DMS53 treated with DMSO at 0.1 percent for 48 hours (cell line): Measurements from ENCODE around the gene AKAP8L.

Experiments used
- DNase-seq: peaks from one replicate; lab custom pipeline; 2025; ENCODE audit not compliant: unreplicated experiment; lab: John Stamatoyannopoulos, UW

AKAP8L gene, protein sequence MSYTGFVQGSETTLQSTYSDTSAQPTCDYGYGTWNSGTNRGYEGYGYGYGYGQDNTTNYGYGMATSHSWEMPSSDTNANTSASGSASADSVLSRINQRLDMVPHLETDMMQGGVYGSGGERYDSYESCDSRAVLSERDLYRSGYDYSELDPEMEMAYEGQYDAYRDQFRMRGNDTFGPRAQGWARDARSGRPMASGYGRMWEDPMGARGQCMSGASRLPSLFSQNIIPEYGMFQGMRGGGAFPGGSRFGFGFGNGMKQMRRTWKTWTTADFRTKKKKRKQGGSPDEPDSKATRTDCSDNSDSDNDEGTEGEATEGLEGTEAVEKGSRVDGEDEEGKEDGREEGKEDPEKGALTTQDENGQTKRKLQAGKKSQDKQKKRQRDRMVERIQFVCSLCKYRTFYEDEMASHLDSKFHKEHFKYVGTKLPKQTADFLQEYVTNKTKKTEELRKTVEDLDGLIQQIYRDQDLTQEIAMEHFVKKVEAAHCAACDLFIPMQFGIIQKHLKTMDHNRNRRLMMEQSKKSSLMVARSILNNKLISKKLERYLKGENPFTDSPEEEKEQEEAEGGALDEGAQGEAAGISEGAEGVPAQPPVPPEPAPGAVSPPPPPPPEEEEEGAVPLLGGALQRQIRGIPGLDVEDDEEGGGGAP

DNA sequence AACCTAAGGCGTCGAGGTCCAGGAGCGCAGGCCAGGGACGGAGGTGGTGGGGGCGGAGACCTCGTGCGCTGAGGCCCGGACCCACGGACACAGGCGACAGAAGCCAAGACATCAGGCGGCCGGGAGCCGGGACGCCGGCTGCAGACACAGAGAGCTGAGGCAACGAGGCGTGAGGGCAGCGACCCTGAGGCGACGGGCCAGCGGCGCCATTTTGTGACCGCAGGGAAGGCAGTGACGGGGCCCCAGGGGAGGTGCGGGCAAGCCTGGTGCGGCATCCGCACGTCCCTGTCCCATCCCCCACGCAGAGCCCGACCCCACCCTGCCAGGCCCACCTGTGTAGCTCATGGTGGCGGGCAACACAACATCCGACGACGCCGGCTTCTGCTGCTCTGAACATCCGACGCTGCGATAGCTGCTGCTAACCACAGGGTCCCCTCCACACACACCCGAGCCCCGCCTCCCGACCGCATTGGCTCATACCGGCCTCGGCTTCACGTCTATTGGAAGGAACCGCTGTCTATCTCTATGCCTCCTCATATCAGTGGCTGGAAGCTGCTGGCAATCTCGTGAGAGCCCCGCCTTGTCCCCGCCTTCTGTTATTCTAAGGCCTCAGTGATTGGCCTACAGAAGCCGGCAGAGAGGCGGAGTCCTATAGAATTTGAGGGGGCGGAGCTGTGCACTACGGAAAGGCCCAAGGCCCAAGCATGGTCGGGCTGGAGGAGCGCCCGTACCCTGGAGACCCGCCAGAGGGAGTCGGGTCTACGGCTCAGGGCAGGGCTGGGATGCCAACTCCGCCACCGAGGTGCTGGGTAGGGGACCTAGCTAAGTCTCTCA, at the start of gene AKAP8L:
Gene AKAP8L, minus strand, starts transcription at position 410 of the 834 bp plus-strand sequence. Its CDS starts 65 bp downstream, at position 345.
- peak; percentile 94 for DNase-seq

- no peak for DNase-seq
Measured at GRCh38 chr19:15467734-15468214, 49.0 kb upstream of the AKAP8L start.

GRCh38 chr19:15466851-15467733, 48.3 kb upstream of the AKAP8L start:
- no peak for DNase-seq

GRCh38 chr19:15464394-15465385, 45.9 kb upstream of the AKAP8L start, which contains the start of gene RASAL3:
Gene RASAL3 (minus strand): TSS chr19:15464544. CDS start chr19:15464358, 186 bp downstream.
- no peak for DNase-seq

DNA sequence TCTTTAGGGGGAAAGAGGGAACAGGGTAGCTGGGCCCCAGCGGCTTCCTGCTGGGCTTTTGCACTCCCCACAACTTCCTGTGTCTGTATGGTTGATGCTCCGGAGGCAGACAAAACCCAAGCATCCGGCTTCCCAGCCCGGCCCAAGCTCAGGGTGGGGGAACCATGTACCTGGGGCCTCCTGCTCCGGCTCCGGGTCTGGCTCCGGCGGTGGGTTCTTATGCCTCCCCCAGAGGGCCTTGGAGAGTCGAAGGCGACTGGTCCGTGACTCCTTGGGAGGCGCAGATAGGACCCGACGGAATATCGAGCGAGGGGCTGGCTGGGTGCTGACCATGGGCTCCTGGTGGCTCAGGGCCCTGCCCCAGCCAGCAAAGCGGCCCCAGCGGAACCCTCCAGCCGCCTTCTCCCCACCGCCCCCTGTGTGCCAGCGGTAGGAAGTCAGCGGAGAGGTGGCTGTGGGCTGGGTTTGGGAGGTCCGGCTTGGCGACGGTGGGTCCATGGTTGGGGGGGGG, 45.1 kb upstream of the AKAP8L start:
- no peak for DNase-seq

- no peak for DNase-seq
Measured at GRCh38 chr19:15461694-15462093, 42.9 kb upstream of the AKAP8L start.

GRCh38 chr19:15457701-15458484, 39.1 kb upstream of the AKAP8L start:
- no peak for DNase-seq

GRCh38 chr19:15456871-15457700, 38.3 kb upstream of the AKAP8L start:
- no peak for DNase-seq

DNA sequence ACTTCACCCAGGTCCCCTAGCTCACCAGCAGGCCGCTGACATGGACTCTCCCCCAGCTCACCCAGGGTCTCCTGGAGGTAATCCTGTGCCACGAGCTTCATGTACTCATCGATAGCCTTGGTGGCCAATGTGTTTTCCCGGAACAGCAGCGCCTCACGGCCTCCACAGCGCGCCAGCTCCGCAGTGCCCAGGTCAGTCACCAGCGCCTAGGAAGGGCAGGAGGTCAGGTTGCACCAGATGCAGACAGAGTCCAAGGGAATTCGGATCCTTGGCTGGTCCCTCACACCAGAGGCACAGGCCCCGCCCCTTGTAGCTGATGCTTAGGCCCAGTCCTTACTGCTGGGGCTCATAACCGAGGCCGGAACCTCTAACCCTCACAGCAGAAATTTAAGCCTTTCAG, 37.7 kb upstream of the AKAP8L start:
- DNase-seq, result no peak

DNA sequence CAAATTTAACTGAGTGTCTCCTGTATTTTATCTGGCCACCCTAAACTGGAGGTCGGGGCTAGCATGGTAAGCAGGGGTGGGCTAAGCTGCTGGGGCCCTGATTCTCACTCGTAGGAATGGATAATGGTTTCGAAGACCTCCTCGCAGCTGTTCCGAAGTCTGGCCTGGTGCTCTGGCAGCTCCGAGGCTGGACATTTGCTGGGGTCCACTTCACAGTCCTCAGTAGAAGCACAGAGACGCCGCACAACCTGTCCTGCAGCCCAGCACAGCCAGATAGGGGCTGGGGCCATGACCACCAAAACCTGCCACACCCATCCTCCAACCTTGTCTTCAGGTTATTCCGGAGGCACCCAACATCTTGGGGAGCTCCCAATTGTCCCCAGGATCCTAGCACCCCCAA, 37.2 kb upstream of the AKAP8L start:
- no peak for DNase-seq

DNA sequence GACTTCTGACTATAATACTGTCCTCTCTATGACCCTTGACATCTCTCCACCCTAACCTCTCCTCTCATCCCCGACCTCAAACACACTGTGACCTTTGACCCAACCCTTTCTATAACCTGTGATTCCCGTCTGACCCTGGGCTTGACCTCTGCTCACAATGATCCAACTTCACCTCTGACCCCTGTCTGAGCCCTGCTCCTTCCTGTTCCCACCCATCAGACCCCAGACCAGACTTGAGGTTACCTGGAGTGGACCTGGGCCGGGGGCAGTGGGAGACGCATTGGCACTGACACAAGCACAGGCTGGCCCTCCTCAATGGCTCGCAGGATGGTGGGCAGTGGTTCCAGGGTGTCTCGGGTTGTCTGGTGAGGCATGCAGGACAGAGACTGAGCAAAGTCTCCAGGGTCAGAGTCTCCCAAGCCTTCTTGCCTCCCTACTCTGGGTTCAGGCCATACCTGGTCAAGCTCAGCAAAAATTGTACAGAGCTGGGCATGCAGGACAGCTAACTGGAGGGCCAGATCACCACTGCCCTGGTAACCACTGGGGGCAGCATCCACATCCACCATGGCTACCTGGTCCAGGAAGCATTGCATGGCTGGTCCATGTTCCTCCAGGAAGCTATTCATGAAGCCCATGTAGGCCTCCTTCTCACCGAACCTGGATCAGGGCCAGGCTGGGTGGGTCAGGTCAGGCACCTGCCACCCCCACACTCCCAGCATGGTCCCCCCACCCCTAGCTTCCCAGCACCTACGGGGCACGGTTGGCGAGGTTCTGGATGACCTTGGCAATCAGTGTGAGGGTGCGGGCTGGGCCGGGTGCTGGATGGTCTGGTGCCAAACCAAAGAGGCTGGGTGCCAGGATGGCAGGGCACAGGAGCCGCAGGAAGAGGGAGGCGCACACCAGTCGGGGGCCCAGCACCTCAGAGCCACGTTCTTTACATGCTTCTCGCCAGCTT, 35.4 kb upstream of the AKAP8L start:
- no peak for DNase-seq

- no peak for DNase-seq
Measured at GRCh38 chr19:15453091-15453578, 34.3 kb upstream of the AKAP8L start.

GRCh38 chr19:15452111-15453047, 33.6 kb upstream of the AKAP8L start:
- DNase-seq, result no peak

GRCh38 chr19:15450528-15450890, 31.7 kb upstream of the AKAP8L start:
- DNase-seq, result no peak
